Gastroesophageal sphincter (tissue), 4 donors: ENCODE measurements around the gene DIPK2B. TPM values are rescaled to one million over a fixed set of nuclear protein-coding genes. Genes with fewer than 3 reads are reported as not detected.
A peak's percentile ranks its signal among the peaks of the same experiment; 100 is the strongest.

Source experiments
- ATAC-seq: fragments of 150-250 bp; one replicate; pipeline ENCODE4 v1.9.1; 2016; ENCODE audit warnings: mild to moderate bottlenecking, moderate library complexity
- H3K27ac ChIP-seq, 4 donors: fragments of 200-600 bp; sonication (generic) in 3 of 4; 1 replicate in 3 of 4; 2 replicates in 1 of 4; pipeline ENCODE4 v1.5.1; 2016 to 2019
- H3K27me3 ChIP-seq: fragments of 200-600 bp; sonication (generic); one replicate; pipeline ENCODE4 v1.5.1; 2019
- H3K36me3 ChIP-seq, 2 donors: fragments of 200-600 bp; sonication (generic); one replicate each; pipeline ENCODE4 v1.5.1; 2019; ENCODE audit warnings: control low read depth in 1 of 2
- H3K4me1 ChIP-seq, 3 donors: fragments of 200-600 bp; sonication (generic); 1 replicate in 2 of 3; 2 replicates in 1 of 3; pipeline ENCODE4 v1.5.1; 2016 to 2019; ENCODE audit warnings: control low read depth in 2 of 3
- H3K4me3 ChIP-seq, 2 donors: fragments of 200-600 bp; sonication (generic); one replicate each; pipeline ENCODE4 v1.5.1; 2019; ENCODE audit warnings: mild to moderate bottlenecking in 1 of 2, moderate library complexity in 1 of 2
- H3K9me3 ChIP-seq, 3 donors: fragments of 200-600 bp; sonication (generic); one replicate each; pipeline ENCODE4 v1.5.1; 2017 to 2019; ENCODE audit warnings: control low read depth in 2 of 3
- CTCF ChIP-seq, 4 experiments: fragments of 200-600 bp in 2 of 4; fragments of 450-650 bp in 2 of 4; sonication (generic) in 1 of 4; IDR thresholded peaks; one replicate each; pipeline ENCODE4 v1.5.1; 2017 to 2019; ENCODE audit warnings: antibody characterized with exemption in 4 of 4, mild to moderate bottlenecking in 2 of 4, moderate library complexity in 2 of 4
- EP300 ChIP-seq: sonication (generic); formaldehyde crosslinking; IDR thresholded peaks from one replicate; pipeline ENCODE4 v1.6.1; 2017; ENCODE audit warnings: antibody characterized with exemption, mild to moderate bottlenecking
- POLR2A ChIP-seq, 2 donors: fragments of 450-650 bp; IDR thresholded peaks; one replicate each; pipeline ENCODE4 v1.6.1; 2017; ENCODE audit warnings: antibody characterized with exemption in 2 of 2, mild to moderate bottlenecking in 2 of 2, moderate library complexity in 1 of 2
- POLR2AphosphoS5 ChIP-seq: sonication (generic); formaldehyde crosslinking; IDR thresholded peaks from one replicate; pipeline ENCODE4 v1.6.1; 2017; ENCODE audit warnings: antibody characterized with exemption
- WGBS, 2 donors: methylation state at CpG; one replicate each; pipeline ENCODE4 v1.1.5; 2018; ENCODE audit warnings: low coverage in 1 of 2; 5-methylcytosine and 5-hydroxymethylcytosine counted together
- total RNA-seq, 4 donors: library from RNA; depleted of rRNA; stranded (reverse); fragments of >200 nt; gene quantifications; one replicate each; pipeline ENCODE4 v1.1.0, GENCODE V29; 2016

DIPK2B gene
- total RNA-seq, 4 donors from 2014 or later, result 11.4 to 31.9 (median 18.6) TPM

- Histone ChIP-seq H3K4me1 (no peaks in the 10 kb centered on the region), H3K27ac (no peak overlapping the region), H3K36me3 (no peaks in the 10 kb centered on the region), H3K27me3 (no peaks in the 10 kb centered on the region), H3K9me3 (peaks cover 0 to 4% (median 0%) of the 10 kb centered on the region in 3 donors), H3K4me3 (no peak overlapping the region)
- ATAC-seq, result no peak
- 71 to 78% methylated on average over 1 of the region's 1 CpG for WGBS, 2 donors
- no peak for TF ChIP-seq EP300
- TF ChIP-seq CTCF (IDR thresholded peaks at IDR 0.05), result no peak
Measured at GRCh38 chrX:45202171-45202570, 1.5 kb upstream of the DIPK2B start.

GRCh38 chrX:45198706-45199105 lies 2.0 kb downstream of the DIPK2B start:
- no peaks in the 10 kb centered on the region for H3K36me3 ChIP-seq
- WGBS, 2 donors, result 62 to 64% methylated on average over 3 to 4 of the region's 4 CpGs
- peak overlapping the region in 2 of 4 donors; percentile 31 to 59 for H3K27ac ChIP-seq
- no peaks in the 10 kb centered on the region for H3K9me3 ChIP-seq
- TF ChIP-seq POLR2A (IDR thresholded peaks at IDR 0.05), result no peak
- no peak for TF ChIP-seq EP300
- no peak for TF ChIP-seq CTCF (IDR thresholded peaks at IDR 0.05)
- no peak for TF ChIP-seq POLR2AphosphoS5
- no peak for ATAC-seq
- no peak overlapping the region for H3K4me3 ChIP-seq
- no peaks in the 10 kb centered on the region for H3K27me3 ChIP-seq
- H3K4me1 ChIP-seq, result no peaks in the 10 kb centered on the region

- no peaks in the 10 kb centered on the region for H3K4me1 ChIP-seq
- H3K9me3 ChIP-seq, result no peaks in the 10 kb centered on the region
- no peaks in the 10 kb centered on the region for H3K27me3 ChIP-seq
- no peak for ATAC-seq
- H3K36me3 ChIP-seq, result no peaks in the 10 kb centered on the region
- peak overlapping the region in 1 of 2 donors; percentile 4 for H3K4me3 ChIP-seq
- no peak for TF ChIP-seq POLR2A (IDR thresholded peaks at IDR 0.05)
- no peak for TF ChIP-seq CTCF (IDR thresholded peaks at IDR 0.05)
- no peak for TF ChIP-seq EP300
- no peak for TF ChIP-seq POLR2AphosphoS5
- WGBS, 2 donors, result 51 to 59% methylated on average over 2 to 3 of the region's 3 CpGs
- H3K27ac ChIP-seq, result peak overlapping the region in 2 of 4 donors; percentile 31 to 59
Measured at GRCh38 chrX:45198301-45198700, 2.4 kb downstream of the DIPK2B start.

GRCh38 chrX:45196701-45197100 lies 4.0 kb downstream of the DIPK2B start:
- H3K27me3 ChIP-seq, result no peaks in the 10 kb centered on the region
- no peaks in the 10 kb centered on the region for H3K9me3 ChIP-seq
- H3K36me3 ChIP-seq, result no peaks in the 10 kb centered on the region
- TF ChIP-seq CTCF (IDR thresholded peaks at IDR 0.05), result no peak
- no peak for TF ChIP-seq POLR2A (IDR thresholded peaks at IDR 0.05)
- TF ChIP-seq EP300, result no peak
- TF ChIP-seq POLR2AphosphoS5, result no peak
- ATAC-seq, result no peak
- no peaks in the 10 kb centered on the region for H3K4me1 ChIP-seq
- no peak overlapping the region for H3K27ac ChIP-seq
- H3K4me3 ChIP-seq, result peak overlapping the region in 1 of 2 donors; percentile 4
- 86 to 100% methylated on average over 1 to 2 of the region's 2 CpGs for WGBS, 2 donors

- no peak for TF ChIP-seq EP300
- no peak for TF ChIP-seq POLR2A (IDR thresholded peaks at IDR 0.05)
- ATAC-seq, result no peak
- H3K27ac ChIP-seq, result no peak overlapping the region
- 59 to 60% methylated on average over 3 to 4 of the region's 7 CpGs for WGBS, 2 donors
- H3K27me3 ChIP-seq, result no peaks in the 10 kb centered on the region
- H3K4me1 ChIP-seq, result no peaks in the 10 kb centered on the region
- no peaks in the 10 kb centered on the region for H3K36me3 ChIP-seq
- no peak overlapping the region for H3K4me3 ChIP-seq
- no peaks in the 10 kb centered on the region for H3K9me3 ChIP-seq
Measured at GRCh38 chrX:45191820-45192409, 8.8 kb downstream of the DIPK2B start.
